ENCODE measurements around the gene FAM171A1.

DNA sequence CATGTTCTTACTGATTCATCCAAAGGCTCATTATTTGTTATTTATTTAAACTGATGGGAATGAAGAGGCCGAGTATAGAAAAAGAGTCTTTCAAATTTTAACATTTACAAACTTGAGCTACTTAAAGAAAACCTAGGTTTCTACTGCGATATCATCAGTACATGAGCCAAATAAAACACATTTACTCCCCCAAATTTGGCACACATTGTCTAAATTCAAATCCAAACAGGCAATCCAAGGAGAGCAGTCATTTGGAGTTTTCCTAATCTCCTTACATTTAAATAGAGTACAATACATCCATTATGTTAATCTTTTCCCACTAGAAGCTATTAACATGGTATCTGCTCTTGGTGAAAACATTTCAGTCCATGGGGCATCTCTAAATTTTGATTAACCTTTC is 204.8 kb downstream of the FAM171A1 start:
- TF ChIP-seq FOS (IDR thresholded peaks at IDR 0.05; ENCODE audit: borderline replicate concordance, insufficient read depth, low read length): no peak
- TF ChIP-seq, protein P1, sequence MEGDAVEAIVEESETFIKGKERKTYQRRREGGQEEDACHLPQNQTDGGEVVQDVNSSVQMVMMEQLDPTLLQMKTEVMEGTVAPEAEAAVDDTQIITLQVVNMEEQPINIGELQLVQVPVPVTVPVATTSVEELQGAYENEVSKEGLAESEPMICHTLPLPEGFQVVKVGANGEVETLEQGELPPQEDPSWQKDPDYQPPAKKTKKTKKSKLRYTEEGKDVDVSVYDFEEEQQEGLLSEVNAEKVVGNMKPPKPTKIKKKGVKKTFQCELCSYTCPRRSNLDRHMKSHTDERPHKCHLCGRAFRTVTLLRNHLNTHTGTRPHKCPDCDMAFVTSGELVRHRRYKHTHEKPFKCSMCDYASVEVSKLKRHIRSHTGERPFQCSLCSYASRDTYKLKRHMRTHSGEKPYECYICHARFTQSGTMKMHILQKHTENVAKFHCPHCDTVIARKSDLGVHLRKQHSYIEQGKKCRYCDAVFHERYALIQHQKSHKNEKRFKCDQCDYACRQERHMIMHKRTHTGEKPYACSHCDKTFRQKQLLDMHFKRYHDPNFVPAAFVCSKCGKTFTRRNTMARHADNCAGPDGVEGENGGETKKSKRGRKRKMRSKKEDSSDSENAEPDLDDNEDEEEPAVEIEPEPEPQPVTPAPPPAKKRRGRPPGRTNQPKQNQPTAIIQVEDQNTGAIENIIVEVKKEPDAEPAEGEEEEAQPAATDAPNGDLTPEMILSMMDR (IDR thresholded peaks at IDR 0.05; ENCODE audit: extremely low read depth in 1 of 2, insufficient read depth in 1 of 2, low read depth in 1 of 2, low read length in 2 of 2): no peak
- no peak for TF ChIP-seq POLR2AphosphoS5 (IDR thresholded peaks at IDR 0.05; ENCODE audit: insufficient read depth, low read depth, low read length)
- TF ChIP-seq EZH2 (IDR thresholded peaks at IDR 0.05; ENCODE audit: borderline replicate concordance, low read depth, low read length, severe bottlenecking): no peak
- no peak for TF ChIP-seq GATA2 (IDR thresholded peaks at IDR 0.05; ENCODE audit: insufficient read depth, insufficient read length, low read depth, low read length)

Measured in endothelial cell of umbilical vein (primary cell).